ENCODE results near the gene HIP1R.

The HIP1R gene

DNA sequence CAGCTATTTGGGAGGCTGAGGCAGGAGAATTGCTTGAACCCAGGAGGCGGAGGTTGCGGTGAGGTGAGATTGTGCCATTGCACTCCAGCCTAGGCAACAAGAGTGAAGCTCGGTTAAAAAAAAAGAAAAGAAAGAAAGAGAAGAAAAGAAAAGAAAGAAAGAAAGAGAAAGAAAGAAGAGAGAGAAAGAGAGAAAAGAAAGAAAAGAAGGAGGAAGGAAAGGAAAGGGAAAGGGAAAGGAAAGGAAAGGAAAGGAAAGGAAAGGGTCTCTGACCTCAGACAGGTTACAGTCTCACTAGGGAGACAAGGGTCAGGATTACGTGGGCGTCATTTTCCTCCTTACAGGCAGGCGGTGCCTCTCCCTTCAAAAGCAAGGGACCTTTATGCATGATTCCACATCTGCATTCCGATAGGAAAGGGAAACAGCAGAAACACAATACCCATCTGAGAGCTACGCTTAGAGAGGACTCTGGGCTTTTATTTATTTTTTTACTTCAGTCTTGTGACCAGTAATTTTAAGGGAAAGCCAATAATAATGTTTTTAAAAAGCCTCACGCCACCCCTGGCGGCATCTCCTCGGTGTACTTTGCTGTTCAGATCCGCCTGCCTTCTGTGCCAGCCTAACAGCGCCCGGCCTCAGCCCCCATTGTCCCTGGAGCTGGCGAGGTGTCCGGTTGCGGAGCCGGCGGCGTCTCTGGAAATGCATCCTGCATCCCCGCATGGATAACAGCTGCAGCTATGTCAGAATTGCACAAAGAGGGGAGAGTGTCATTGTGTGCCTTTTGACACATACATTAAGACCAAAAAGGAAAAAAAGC lies 945 bp upstream of the HIP1R start (continued):
- TF ChIP-seq PRDM1 (tag by site-specific recombination; IDR thresholded peaks at IDR 0.05): peak; percentile 100
- peak; percentile 80 for TF ChIP-seq ZFHX2 (tag by site-specific recombination; conservative IDR thresholded peaks at IDR 0.05)
- peak; percentile 56; the same call in 1 of the 2 replicates for TF ChIP-seq ZNF2 (tag by site-specific recombination; IDR thresholded peaks at IDR 0.05)
- TF ChIP-seq ZNF585B (tag by site-specific recombination; IDR thresholded peaks at IDR 0.05): no peak
- TF ChIP-seq ZNF621 (tag by site-specific recombination; IDR thresholded peaks at IDR 0.05): no peak
- peak; percentile 82 for TF ChIP-seq ZBTB8A (tag by site-specific recombination; IDR thresholded peaks at IDR 0.05)
- no peak for TF ChIP-seq ZNF169 (tag by site-specific recombination; IDR thresholded peaks at IDR 0.05)
- TF ChIP-seq EGR2 (tag by site-specific recombination; IDR thresholded peaks at IDR 0.05; ENCODE audit: low read depth): peak; percentile 55
- no peak for TF ChIP-seq ZNF626 (tag by site-specific recombination; IDR thresholded peaks at IDR 0.05)
- TF ChIP-seq ZNF114 (tag by site-specific recombination; IDR thresholded peaks at IDR 0.05): no peak
- no peak for TF ChIP-seq ZNF221 (tag by site-specific recombination; IDR thresholded peaks at IDR 0.05; ENCODE audit: borderline replicate concordance)
- no peak for TF ChIP-seq ZIC2 (tag by site-specific recombination; IDR thresholded peaks at IDR 0.05)
- peak; percentile 100 for TF ChIP-seq ZBTB44 (tag by site-specific recombination; IDR thresholded peaks at IDR 0.05)

DNA sequence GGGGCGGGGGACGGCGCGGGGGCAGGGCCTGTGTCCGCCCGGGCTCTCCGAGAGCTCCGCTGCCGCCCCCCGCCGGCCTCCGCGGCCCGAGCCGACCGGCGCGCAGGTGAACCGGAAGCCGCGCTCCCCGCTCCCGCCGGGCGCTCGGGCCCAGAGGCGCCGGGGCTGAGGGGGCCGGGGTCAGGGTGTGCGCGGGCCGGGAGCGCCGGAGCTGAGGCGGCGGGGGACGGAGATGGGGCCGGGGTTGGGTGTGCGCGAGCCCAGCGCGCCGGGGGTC lies 431 bp downstream of the HIP1R start:
- peak overlapping the region; percentile 69 for H3K4me3 ChIP-seq (ENCODE audit: low read depth, low read length)
- ChIA-PET POLR2A (interaction anchor here (1.2 to 1.5 kb wide), 3 partner anchors 9 to 27 kb away, joined by 3 to 4 read pairs (median 3); no protein-coding TSS in a partner anchor), CTCF (interaction anchor here (1.6 kb wide), 1 partner anchor 42 kb away, joined by 5 read pairs; no protein-coding TSS in a partner anchor)
- peaks cover 0 to 7% of the 10 kb centered on the region in 2 experiments; a peak in 1 of 3 replicates for H3K36me3 ChIP-seq (ENCODE audit: control insufficient read depth in 2 of 2, insufficient read depth in 1 of 2, low read length in 2 of 2)
- H3K27ac ChIP-seq (ENCODE audit: extremely low read depth, low read depth, low read length): no peak overlapping the region
- H3K9me3 ChIP-seq (ENCODE audit: control insufficient read depth, insufficient read depth, low read depth, low read length): no peaks in the 10 kb centered on the region
- peaks cover 9% of the 10 kb centered on the region for H3K4me1 ChIP-seq (ENCODE audit: control insufficient read depth, insufficient read depth, low read length)
- TF ChIP-seq SP2 (tag by site-specific recombination; IDR thresholded peaks at IDR 0.05) (no peak), ZNF585B (tag by site-specific recombination; IDR thresholded peaks at IDR 0.05) (no peak), ZNF677 (tag by site-specific recombination; IDR thresholded peaks at IDR 0.05) (no peak), PRDM1 (tag by site-specific recombination; IDR thresholded peaks at IDR 0.05) (no peak), ZNF223 (tag by site-specific recombination; IDR thresholded peaks at IDR 0.05) (no peak), MZF1 (tag by site-specific recombination; IDR thresholded peaks at IDR 0.05; ENCODE audit: borderline replicate concordance) (no peak), ZNF621 (tag by site-specific recombination; IDR thresholded peaks at IDR 0.05) (no peak), AEBP2 (tag by site-specific recombination; IDR thresholded peaks at IDR 0.05; ENCODE audit: borderline replicate concordance) (no peak), ZNF155 (tag by site-specific recombination; IDR thresholded peaks at IDR 0.05) (no peak), ZNF707 (tag by site-specific recombination; IDR thresholded peaks at IDR 0.05) (no peak), ZNF610 (tag by site-specific recombination; IDR thresholded peaks at IDR 0.05; ENCODE audit: borderline replicate concordance) (no peak), SP3 (tag by site-specific recombination; IDR thresholded peaks at IDR 0.05) (no peak), ZNF366 (tag by site-specific recombination; conservative IDR thresholded peaks at IDR 0.05) (no peak), KLF9 (tag by site-specific recombination; IDR thresholded peaks at IDR 0.05; ENCODE audit: low read depth) (no peak), ZNF600 (tag by site-specific recombination; IDR thresholded peaks at IDR 0.05) (no peak), ZBTB17 (tag by site-specific recombination; IDR thresholded peaks at IDR 0.05) (no peak)
- TF ChIP-seq, protein P1, sequence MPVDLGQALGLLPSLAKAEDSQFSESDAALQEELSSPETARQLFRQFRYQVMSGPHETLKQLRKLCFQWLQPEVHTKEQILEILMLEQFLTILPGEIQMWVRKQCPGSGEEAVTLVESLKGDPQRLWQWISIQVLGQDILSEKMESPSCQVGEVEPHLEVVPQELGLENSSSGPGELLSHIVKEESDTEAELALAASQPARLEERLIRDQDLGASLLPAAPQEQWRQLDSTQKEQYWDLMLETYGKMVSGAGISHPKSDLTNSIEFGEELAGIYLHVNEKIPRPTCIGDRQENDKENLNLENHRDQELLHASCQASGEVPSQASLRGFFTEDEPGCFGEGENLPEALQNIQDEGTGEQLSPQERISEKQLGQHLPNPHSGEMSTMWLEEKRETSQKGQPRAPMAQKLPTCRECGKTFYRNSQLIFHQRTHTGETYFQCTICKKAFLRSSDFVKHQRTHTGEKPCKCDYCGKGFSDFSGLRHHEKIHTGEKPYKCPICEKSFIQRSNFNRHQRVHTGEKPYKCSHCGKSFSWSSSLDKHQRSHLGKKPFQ (tag by site-specific recombination; IDR thresholded peaks at IDR 0.05): no peak
- TF ChIP-seq, protein P2, sequence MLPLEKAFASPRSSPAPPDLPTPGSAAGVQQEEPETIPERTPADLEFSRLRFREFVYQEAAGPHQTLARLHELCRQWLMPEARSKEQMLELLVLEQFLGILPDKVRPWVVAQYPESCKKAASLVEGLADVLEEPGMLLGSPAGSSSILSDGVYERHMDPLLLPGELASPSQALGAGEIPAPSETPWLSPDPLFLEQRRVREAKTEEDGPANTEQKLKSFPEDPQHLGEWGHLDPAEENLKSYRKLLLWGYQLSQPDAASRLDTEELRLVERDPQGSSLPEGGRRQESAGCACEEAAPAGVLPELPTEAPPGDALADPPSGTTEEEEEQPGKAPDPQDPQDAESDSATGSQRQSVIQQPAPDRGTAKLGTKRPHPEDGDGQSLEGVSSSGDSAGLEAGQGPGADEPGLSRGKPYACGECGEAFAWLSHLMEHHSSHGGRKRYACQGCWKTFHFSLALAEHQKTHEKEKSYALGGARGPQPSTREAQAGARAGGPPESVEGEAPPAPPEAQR (tag by site-specific recombination; IDR thresholded peaks at IDR 0.05): no peak
- TF ChIP-seq, protein P3, sequence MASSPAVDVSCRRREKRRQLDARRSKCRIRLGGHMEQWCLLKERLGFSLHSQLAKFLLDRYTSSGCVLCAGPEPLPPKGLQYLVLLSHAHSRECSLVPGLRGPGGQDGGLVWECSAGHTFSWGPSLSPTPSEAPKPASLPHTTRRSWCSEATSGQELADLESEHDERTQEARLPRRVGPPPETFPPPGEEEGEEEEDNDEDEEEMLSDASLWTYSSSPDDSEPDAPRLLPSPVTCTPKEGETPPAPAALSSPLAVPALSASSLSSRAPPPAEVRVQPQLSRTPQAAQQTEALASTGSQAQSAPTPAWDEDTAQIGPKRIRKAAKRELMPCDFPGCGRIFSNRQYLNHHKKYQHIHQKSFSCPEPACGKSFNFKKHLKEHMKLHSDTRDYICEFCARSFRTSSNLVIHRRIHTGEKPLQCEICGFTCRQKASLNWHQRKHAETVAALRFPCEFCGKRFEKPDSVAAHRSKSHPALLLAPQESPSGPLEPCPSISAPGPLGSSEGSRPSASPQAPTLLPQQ (tag by site-specific recombination; IDR thresholded peaks at IDR 0.05): no peak

All from HEK293 (cell line).